MM.1S (cell line): Measurements from ENCODE around the gene SPTLC1.

Experiments used
- DNase-seq: peaks from one replicate; pipeline ENCODE4 v3.0.0-alpha.2; 2015
- H2AFZ ChIP-seq: fragments of 300-600 bp; sonication (generic); 2 replicates; pipeline ENCODE4 v1.6.0; 2016; ENCODE audit warnings: antibody characterized with exemption, low read length
- H3F3A ChIP-seq: fragments of 300-600 bp; sonication (generic); 2 replicates; pipeline ENCODE4 v1.6.1; 2016; ENCODE audit warnings: mild to moderate bottlenecking, antibody characterized with exemption, low read length, moderate library complexity, mixed read lengths; ENCODE audit not compliant: insufficient read depth
- H3K27ac ChIP-seq: fragments of 300-600 bp; sonication (generic); 2 replicates; pipeline ENCODE4 v1.5.1; 2016; ENCODE audit warnings: mild to moderate bottlenecking, low read length
- H3K27me3 ChIP-seq: fragments of 300-600 bp; sonication (generic); replicated peaks from 2 replicates; pipeline ENCODE4 v1.6.0; 2016; ENCODE audit warnings: low read length; ENCODE audit not compliant: insufficient read depth
- H3K36me3 ChIP-seq: fragments of 300-600 bp; sonication (generic); replicated peaks from 2 replicates; pipeline ENCODE4 v1.6.1; 2016; ENCODE audit warnings: mild to moderate bottlenecking, low read length, mixed read lengths; ENCODE audit not compliant: insufficient read depth
- H3K4me1 ChIP-seq: fragments of 300-600 bp; sonication (generic); 2 replicates; pipeline ENCODE4 v1.6.1; 2016; ENCODE audit warnings: low read length, mixed read lengths
- H3K4me2 ChIP-seq: fragments of 300-600 bp; sonication (generic); 2 replicates; pipeline ENCODE4 v1.6.0; 2016; ENCODE audit warnings: low read depth, low read length
- H3K4me3 ChIP-seq: fragments of 300-600 bp; sonication (generic); 2 replicates; pipeline ENCODE4 v1.5.1; 2016; ENCODE audit warnings: low read length, mixed read lengths
- H3K79me2 ChIP-seq: fragments of 300-600 bp; sonication (generic); 2 replicates; pipeline ENCODE4 v1.6.1; 2016; ENCODE audit warnings: mixed run types, low read length, mixed read lengths
- H3K9ac ChIP-seq: fragments of 300-600 bp; sonication (generic); 2 replicates; pipeline ENCODE4 v1.6.1; 2016; ENCODE audit warnings: low read length, mixed read lengths
- H3K9me2 ChIP-seq: fragments of 300-600 bp; sonication (generic); replicated peaks from 2 replicates; pipeline ENCODE4 v1.6.1; 2016; ENCODE audit warnings: mild to moderate bottlenecking, low read length, mixed read lengths; ENCODE audit not compliant: insufficient read depth
- H3K9me3 ChIP-seq: fragments of 300-600 bp; sonication (generic); replicated peaks from 2 replicates; pipeline ENCODE4 v1.6.1; 2016; ENCODE audit warnings: mild to moderate bottlenecking, low read length, mixed read lengths; ENCODE audit not compliant: insufficient read depth
- H4K20me1 ChIP-seq: fragments of 300-600 bp; sonication (generic); 2 replicates; pipeline ENCODE4 v1.6.1; 2016; ENCODE audit warnings: mild to moderate bottlenecking, low read length, moderate library complexity, mixed read lengths; ENCODE audit not compliant: insufficient read depth
- EZH2 ChIP-seq: fragments of 300-600 bp; sonication (generic); optimal IDR thresholded peaks from 2 replicates; pipeline ENCODE3; 2017; ENCODE audit warnings: low read depth, mild to moderate bottlenecking, antibody characterized with exemption, low read length, mixed read lengths
- EZH2phosphoT487 ChIP-seq: fragments of 300-600 bp; sonication (generic); IDR thresholded peaks from 2 replicates; pipeline ENCODE4 v1.6.1; 2018; ENCODE audit warnings: antibody characterized with exemption, low read length
- TF ChIP-seq, protein P1 (sequence below): fragments of 300-600 bp; sonication (generic); IDR thresholded peaks from 2 replicates; pipeline ENCODE4 v1.5.1; 2016; ENCODE audit warnings: antibody characterized with exemption, low read length, mixed read lengths

SPTLC1 gene

DNA sequence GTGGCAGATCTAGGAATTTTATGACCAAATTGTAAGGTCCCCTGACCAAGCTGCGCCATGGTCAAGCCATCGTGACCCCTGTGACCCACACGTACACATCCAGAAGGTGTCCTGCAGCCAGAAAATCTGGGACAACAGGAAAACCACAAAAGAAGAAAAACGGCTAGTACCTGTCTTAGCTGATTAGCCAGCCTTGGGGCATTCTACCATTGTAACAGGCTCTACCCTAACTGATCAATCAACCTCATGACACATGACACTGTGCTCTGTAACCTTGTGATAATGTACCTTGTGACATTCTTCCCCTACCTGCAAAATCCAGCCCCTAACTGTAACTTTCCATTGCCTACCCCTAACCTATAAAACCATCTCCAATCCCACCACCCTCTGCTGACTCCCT is 43.6 kb downstream of the SPTLC1 start:
- Histone ChIP-seq H3K9me2 (no peaks in the 10 kb centered on the region), H3K79me2 (0 out of 2 replicates have a peak, but pooled peaks cover 4% of the 10 kb centered on the region), H3K27me3 (no peaks in the 10 kb centered on the region), H3F3A (no peaks in the 10 kb centered on the region), H3K4me3 (no peak overlapping the region), H3K27ac (no peak overlapping the region), H3K9me3 (no peaks in the 10 kb centered on the region), H3K4me2 (no peak overlapping the region), H3K9ac (no peak overlapping the region), H4K20me1 (no peaks in the 10 kb centered on the region), H3K36me3 (no peaks in the 10 kb centered on the region), H2AFZ (no peak overlapping the region), H3K4me1 (no peaks in the 10 kb centered on the region)
- no peak for DNase-seq
- TF ChIP-seq, protein P1, sequence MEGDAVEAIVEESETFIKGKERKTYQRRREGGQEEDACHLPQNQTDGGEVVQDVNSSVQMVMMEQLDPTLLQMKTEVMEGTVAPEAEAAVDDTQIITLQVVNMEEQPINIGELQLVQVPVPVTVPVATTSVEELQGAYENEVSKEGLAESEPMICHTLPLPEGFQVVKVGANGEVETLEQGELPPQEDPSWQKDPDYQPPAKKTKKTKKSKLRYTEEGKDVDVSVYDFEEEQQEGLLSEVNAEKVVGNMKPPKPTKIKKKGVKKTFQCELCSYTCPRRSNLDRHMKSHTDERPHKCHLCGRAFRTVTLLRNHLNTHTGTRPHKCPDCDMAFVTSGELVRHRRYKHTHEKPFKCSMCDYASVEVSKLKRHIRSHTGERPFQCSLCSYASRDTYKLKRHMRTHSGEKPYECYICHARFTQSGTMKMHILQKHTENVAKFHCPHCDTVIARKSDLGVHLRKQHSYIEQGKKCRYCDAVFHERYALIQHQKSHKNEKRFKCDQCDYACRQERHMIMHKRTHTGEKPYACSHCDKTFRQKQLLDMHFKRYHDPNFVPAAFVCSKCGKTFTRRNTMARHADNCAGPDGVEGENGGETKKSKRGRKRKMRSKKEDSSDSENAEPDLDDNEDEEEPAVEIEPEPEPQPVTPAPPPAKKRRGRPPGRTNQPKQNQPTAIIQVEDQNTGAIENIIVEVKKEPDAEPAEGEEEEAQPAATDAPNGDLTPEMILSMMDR = no peak
- no peak for TF ChIP-seq EZH2
- no peak for TF ChIP-seq EZH2phosphoT487

DNA sequence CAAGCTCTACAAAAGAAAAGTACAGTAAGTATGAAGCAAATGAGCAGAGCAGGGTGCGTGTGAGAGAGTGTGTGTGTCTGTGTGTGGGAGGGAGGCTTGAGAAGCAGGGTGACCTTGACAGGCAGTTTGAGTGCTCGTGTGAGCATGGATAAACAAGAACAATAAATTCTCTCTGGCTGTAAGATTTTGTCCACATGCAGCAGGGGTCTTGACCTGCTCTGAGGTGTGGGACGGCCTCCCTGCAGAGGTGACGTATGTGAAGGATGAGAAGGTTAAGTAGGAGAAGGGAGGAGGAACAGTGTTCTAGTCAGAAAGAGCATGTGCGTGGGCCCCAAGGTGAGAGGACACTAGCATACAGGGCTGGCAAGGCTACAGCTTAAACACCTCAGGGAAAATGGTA is 49.0 kb downstream of the SPTLC1 start:
- no peaks in the 10 kb centered on the region for H3K9me2 ChIP-seq
- no peaks in the 10 kb centered on the region for H3K27me3 ChIP-seq
- no peak overlapping the region for H3K27ac ChIP-seq
- DNase-seq = no peak
- no peaks in the 10 kb centered on the region for H4K20me1 ChIP-seq
- no peaks in the 10 kb centered on the region for H3K4me1 ChIP-seq
- H3K4me2 ChIP-seq = no peak overlapping the region
- no peaks in the 10 kb centered on the region; the same call in 1 of the 2 replicates for H3K36me3 ChIP-seq
- no peaks in the 10 kb centered on the region for H3K9me3 ChIP-seq
- no peak overlapping the region for H3K9ac ChIP-seq
- no peak overlapping the region for H3K4me3 ChIP-seq
- no peak overlapping the region for H2AFZ ChIP-seq
- TF ChIP-seq, protein P1 = no peak
- TF ChIP-seq EZH2 = no peak
- TF ChIP-seq EZH2phosphoT487 = no peak
- no peaks in the 10 kb centered on the region for H3F3A ChIP-seq
- peaks cover 7% of the 10 kb centered on the region; the same call in 1 of the 2 replicates for H3K79me2 ChIP-seq

DNA sequence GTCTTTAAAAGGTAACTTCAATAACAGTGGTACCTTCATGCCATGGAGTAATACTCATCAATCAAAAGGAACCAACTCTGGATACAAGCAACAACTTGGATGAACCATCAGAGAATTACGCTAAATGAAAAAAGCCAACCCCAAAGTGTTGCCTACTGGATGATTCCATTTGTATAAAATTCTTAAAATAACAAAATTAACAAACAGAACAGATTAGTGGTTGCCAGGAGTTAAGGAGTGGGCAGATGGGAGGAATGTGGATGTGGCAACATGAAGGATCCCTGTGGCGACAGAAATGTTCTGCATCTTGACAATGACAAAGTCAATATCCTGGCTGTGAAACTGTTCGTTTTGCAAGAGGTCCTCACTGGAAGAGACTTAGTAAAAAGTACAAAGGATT is 50.5 kb downstream of the SPTLC1 start:
- Histone ChIP-seq H2AFZ (no peak overlapping the region), H4K20me1 (no peaks in the 10 kb centered on the region), H3K36me3 (no peaks in the 10 kb centered on the region; the same call in 1 of the 2 replicates), H3F3A (no peaks in the 10 kb centered on the region), H3K4me3 (no peak overlapping the region), H3K9me2 (no peaks in the 10 kb centered on the region), H3K79me2 (peaks cover 10% of the 10 kb centered on the region), H3K27me3 (no peaks in the 10 kb centered on the region), H3K9ac (no peak overlapping the region), H3K4me2 (no peak overlapping the region), H3K27ac (no peak overlapping the region), H3K4me1 (no peaks in the 10 kb centered on the region), H3K9me3 (no peaks in the 10 kb centered on the region)
- TF ChIP-seq, protein P1 = no peak
- TF ChIP-seq EZH2phosphoT487 = no peak
- TF ChIP-seq EZH2 = no peak
- DNase-seq = no peak
